ENCODE data around the gene PRKCH. TPM values are rescaled to one million over a fixed set of nuclear protein-coding genes. Genes with fewer than 3 reads are reported as not detected.
A peak's percentile ranks its signal among the peaks of the same experiment; 100 is the strongest.

PRKCH gene
- total RNA-seq, 1 donor from 2014 or later: 74.4 TPM

DNA sequence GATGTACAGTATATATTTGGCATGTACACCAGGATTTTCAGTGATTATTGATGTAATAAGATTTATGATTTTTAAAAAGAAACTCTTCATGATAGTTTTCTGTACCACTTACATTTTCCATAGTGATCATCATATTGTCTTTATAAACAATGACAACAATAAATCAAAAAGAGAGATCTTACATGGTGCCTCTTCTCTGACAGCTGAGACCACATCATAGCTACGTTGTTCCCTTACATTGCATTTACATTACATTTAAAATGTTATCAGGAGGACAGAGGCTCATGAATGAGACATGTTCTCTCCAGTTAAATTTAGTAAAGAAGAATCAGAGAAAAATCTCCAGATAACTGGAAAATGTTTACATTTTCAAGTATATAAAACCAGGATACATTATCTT lies 112.4 kb downstream of the PRKCH start:
- intact Hi-C loops (cut with DNase I): no loop called here
- TF ChIP-seq, protein P1, sequence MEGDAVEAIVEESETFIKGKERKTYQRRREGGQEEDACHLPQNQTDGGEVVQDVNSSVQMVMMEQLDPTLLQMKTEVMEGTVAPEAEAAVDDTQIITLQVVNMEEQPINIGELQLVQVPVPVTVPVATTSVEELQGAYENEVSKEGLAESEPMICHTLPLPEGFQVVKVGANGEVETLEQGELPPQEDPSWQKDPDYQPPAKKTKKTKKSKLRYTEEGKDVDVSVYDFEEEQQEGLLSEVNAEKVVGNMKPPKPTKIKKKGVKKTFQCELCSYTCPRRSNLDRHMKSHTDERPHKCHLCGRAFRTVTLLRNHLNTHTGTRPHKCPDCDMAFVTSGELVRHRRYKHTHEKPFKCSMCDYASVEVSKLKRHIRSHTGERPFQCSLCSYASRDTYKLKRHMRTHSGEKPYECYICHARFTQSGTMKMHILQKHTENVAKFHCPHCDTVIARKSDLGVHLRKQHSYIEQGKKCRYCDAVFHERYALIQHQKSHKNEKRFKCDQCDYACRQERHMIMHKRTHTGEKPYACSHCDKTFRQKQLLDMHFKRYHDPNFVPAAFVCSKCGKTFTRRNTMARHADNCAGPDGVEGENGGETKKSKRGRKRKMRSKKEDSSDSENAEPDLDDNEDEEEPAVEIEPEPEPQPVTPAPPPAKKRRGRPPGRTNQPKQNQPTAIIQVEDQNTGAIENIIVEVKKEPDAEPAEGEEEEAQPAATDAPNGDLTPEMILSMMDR (IDR thresholded peaks at IDR 0.05): no peak

DNA sequence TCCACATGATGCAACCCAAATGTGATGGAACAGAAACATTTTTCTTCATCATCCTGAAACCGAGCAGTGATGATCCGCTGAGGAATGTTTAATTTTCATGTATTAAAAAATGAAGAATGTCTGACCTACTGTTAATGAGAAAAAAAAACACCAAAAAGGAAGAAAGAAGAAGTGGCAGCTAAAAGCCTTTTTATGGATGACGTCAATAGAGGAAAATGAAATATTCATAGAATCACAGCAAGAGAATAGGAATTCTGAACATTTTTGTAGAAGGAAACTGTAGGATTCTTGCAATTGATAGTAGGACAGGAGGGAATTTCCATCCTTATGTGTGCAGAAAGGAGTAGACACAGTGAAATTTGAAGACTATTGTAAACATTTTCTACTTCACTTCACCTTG lies 112.9 kb downstream of the PRKCH start:
- Histone ChIP-seq H3K9me3 (no peaks in the 10 kb centered on the region), H3K36me3 (no peaks in the 10 kb centered on the region), H3K4me3 (no peak overlapping the region), H3K27me3 (no peaks in the 10 kb centered on the region), H3K4me1 (peaks cover 43% of the 10 kb centered on the region), H3K27ac (no peak overlapping the region)
- ATAC-seq (no peak), DNase-seq (no peak)
- TF ChIP-seq, protein P1 (IDR thresholded peaks at IDR 0.05): no peak
- intact Hi-C loops (cut with DNase I): no loop called here

More for the DNA sequence above, 112.4 kb downstream of the PRKCH start:
- H3K4me3 ChIP-seq: no peak overlapping the region
- H3K27ac ChIP-seq: no peak overlapping the region
- H3K9me3 ChIP-seq: no peaks in the 10 kb centered on the region
- H3K36me3 ChIP-seq: no peaks in the 10 kb centered on the region
- peaks cover 42% of the 10 kb centered on the region for H3K4me1 ChIP-seq
- DNase-seq (no peak), ATAC-seq (no peak)
- no peaks in the 10 kb centered on the region for H3K27me3 ChIP-seq

DNA sequence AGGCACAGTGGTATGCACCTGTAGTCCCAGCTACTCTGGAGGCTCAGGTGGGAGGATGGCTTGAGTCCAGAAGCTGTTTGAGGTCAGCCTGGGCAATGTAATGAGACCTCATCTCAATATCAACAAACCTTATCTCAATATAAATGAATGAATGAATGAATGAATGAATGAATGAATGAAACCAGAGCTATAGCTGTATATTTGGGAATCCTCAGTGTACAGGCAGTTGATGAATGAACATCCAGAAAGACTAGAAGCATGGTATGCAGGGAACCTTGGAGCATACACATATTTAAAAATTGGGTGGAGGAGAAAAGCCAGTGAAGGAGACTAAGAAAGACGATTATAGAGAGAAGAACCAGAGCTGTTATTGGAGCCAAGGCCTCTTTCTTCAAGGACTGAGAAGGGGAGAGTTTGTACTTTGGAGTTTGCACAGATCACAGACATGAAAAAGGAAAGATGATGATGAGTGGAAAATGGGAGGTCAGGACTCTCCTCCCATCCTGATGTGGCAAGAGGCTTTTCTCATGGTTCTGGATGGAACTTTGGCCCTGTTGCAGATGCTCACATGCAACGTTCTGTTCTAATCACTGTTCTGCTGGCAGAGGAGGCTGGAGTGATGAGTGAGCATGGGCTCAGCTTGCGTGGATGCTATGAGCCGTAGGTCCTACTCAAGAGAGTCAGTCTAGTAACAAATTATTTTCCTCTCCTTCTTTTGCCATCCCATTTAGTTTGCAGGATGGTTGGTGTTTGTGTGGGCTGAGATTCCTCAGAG lies 114.4 kb downstream of the PRKCH start:
- ATAC-seq: no peak
- no peaks in the 10 kb centered on the region for H3K9me3 ChIP-seq
- TF ChIP-seq, protein P1 (IDR thresholded peaks at IDR 0.05): no peak
- peaks cover 53% of the 10 kb centered on the region for H3K4me1 ChIP-seq
- H3K27ac ChIP-seq: peak overlapping the region; percentile 19
- H3K36me3 ChIP-seq: no peaks in the 10 kb centered on the region
- intact Hi-C loops (cut with DNase I): no loop called here
- H3K4me3 ChIP-seq: no peak overlapping the region
- no peaks in the 10 kb centered on the region for H3K27me3 ChIP-seq
- DNase-seq: no peak

DNA sequence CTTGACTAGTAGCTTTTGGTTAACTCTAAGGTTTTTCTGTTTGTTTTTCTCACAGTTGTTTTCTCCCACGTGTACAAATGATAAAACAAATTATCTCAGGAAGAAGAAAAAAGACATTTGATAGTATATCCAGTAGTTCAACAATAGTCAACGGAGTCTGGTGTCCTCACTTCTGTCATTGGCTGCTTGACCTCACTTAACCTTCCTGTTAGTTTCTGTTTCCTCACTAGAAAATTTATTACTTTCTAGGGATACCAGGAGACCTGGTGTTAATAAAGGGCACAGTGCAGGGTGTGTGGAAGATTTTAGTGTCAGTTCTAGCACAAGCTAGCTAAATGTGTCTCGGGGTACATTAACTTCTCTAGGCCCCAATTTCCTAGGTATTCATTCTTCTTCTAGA lies 116.0 kb downstream of the PRKCH start:
- no peak for DNase-seq
- Histone ChIP-seq H3K36me3 (no peaks in the 10 kb centered on the region), H3K4me1 (peaks cover 51% of the 10 kb centered on the region), H3K27me3 (no peaks in the 10 kb centered on the region), H3K27ac (no peak overlapping the region), H3K4me3 (no peak overlapping the region), H3K9me3 (no peaks in the 10 kb centered on the region)
- intact Hi-C loops (cut with DNase I): no loop called here
- TF ChIP-seq, protein P1 (IDR thresholded peaks at IDR 0.05): no peak
- ATAC-seq: no peak

DNA sequence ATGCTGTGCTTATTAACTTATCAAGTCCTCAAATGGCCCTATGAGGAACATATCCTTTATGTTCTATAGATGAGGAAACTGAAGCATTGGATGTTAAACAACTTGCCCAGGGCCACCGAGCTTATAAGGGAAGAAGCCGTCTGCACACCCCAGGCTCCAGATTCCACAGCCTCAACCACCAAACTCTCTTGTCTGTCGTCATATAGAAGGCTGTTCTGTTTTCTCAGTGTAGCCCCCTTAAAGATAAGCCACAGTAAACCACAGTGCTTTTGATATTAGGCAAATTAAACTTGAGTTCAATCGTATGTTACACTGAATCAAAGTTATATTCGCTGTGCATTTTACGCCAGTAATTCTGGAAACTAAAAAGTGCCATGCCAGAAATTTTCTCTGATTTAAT lies 116.7 kb downstream of the PRKCH start:
- peaks cover 48% of the 10 kb centered on the region for H3K4me1 ChIP-seq
- intact Hi-C loops (cut with DNase I): no loop called here
- no peaks in the 10 kb centered on the region for H3K36me3 ChIP-seq
- H3K4me3 ChIP-seq: no peak overlapping the region
- no peaks in the 10 kb centered on the region for H3K9me3 ChIP-seq
- DNase-seq: no peak
- no peaks in the 10 kb centered on the region for H3K27me3 ChIP-seq
- TF ChIP-seq, protein P1 (IDR thresholded peaks at IDR 0.05): no peak
- no peak for ATAC-seq
- H3K27ac ChIP-seq: peak overlapping the region; percentile 80
